Measurements from ENCODE around the gene TMEM144.

The TMEM144 gene

DNA sequence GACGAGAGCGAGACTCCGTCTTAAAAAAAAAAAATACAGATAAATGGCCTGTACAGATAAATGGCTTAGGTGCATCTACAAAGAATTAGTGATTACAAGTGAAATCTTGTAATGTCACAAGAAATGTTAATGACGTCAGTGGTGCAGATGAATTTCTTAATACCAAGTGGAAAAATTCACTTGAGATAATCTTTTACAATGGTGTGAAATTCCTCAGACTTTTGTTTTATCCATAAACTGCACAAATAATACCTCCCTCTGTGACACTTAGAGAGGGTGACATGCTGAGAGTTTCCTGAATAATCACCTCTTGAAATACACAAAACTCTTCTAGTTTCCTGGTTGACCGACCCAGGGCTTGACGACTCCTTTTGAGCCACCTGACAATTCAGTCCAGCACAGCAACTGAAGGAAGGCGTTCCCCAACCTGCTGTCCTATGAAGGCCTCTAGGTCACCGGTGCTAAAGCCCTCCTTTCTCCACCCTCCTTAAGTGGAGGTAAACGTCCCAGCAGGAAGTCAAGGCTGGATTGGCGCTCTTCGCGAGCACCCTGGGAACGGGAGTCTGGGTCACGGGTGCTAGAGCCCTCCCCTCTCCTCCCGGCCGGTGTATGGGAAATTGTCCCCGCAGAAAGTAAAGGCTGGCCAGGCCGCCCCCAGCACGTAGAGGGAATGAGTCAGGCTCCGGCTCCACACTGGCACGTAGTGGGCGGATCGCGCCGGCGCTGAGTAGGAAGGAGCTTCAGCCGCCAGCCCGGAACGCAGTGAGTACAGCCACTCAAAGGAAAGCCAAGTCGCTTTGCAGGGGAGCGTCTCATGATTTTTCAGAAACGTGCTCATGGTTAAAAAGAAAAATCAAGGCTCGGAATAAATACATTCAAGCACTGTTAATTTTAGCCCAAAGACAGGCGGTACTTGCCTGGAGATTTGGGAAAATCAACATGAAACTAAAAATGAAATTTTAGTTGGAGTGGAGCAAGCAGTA lies at the start of gene TMEM144:
TMEM144 (plus strand) TSS at position 662 of the 983 bp plus-strand sequence. CDS start 2,182 bp downstream, outside the sequence.
- peak; percentile 88 for DNase-seq (ENCODE audit: low read depth)

DNA sequence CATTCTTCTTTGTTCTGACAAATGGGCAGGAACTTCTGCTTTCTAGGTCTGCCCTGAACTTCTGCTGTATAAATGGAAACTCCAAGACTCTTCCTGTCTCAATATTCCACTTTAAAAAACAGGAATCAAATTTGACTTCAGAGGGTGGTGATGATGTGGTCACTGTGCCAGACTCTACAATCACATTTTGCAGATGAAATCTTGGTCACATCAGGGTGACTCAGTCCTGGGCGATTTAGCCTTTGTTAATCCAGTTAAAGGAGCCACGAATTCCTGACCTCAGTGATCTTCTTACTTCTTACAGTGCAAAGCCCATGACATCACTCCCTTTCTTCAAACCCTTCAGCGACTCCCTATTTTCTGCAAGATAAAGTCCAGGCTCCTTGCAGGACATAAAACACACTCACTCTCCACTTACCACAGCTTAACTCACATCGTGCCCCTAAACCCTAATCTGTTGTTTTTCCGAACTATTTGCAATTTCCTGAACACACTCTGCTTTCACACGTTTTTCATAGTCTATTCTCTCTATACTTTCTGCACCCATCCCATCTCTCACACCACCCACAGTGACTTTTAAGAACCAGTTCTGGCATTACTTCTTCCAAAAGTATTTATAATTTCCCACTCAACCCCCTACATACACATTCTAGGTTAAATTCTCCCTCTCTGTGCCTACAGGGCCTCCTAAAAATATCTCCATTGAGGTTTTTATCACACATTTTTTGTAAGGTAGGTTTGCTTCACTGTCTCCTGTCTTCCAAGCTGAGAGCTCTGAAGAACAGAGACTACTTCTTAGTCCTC lies 48.5 kb upstream of the TMEM144 start:
- peak; percentile 82 for DNase-seq (ENCODE audit: low read depth)

DNA sequence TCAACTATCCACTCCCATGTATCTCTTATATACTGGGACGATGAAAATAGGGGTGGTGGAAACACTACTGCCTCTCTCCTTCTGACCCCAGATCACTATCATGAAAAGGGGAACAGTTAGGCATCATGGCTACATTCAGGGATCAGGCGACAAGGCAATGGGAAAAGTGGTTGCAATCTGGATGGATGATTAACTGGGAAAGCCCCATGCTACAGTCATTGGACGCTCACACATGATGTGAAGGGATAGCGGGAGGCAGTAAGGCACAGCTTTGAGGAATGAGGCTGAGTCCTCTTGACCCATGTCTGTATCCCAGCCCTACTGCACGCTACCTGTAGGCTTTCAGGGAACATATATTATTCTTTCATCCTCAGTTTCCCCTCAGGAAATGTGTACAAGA lies 47.7 kb upstream of the TMEM144 start:
- no peak for DNase-seq (ENCODE audit: low read depth)

DNA sequence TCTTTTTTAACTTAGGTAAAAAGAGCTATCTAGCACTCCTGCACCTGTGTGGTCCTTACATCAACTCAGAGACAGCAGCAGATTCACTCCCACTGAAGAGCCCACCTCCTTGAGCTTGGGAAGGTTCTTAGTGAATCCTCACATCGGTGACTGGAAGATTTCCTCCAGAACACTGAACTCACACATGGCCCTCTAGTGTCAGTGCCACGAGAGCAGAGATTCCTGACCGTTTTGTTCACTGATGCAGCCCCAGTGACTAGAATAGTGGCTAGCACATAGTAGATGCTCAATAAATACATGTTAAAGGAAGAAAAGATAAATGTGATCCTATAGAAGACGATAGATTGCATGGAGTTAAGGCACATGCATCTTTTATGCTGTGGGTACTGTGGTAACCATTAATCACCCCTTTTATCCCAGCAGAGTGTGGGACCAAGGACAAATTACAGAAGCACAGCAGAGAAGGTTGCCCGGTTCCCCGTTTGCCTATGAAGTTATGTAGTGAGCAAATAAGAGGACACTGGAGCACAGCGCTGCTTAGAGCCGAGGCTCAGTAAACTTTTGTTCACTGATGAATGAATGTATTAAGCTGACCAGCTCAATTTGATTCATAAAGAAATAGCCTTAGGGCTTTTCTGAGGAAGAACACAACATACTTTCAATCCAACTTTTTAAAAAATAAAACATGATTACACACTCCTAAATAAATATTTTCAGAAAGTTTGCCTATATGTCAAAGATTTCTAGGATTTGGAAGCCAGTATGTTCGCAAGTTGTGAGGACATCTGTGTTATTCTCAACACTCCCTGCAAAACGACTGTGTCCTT lies 46.1 kb upstream of the TMEM144 start:
- DNase-seq (ENCODE audit: low read depth) = no peak

DNA sequence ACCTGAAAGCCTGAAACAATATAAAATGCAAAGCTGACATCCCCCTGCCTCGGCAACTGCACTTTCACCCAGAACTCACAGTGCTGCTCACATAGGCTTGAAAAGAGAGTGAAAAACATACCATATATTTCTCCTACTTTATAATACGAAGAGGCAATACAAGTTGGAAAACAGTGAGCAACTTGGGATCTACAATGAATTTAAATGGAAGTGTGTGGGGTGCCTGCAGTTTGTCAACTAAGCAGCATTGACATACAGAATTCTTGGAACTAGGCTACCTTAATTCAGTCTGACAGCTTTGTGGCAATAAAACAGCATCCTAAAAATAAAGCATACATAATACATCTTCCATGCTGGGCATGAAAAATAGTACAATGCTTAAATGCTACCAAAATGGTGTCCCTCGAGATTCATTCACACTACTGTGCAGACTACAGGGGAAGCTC lies 45.5 kb upstream of the TMEM144 start:
- DNase-seq (ENCODE audit: low read depth) = no peak

DNA sequence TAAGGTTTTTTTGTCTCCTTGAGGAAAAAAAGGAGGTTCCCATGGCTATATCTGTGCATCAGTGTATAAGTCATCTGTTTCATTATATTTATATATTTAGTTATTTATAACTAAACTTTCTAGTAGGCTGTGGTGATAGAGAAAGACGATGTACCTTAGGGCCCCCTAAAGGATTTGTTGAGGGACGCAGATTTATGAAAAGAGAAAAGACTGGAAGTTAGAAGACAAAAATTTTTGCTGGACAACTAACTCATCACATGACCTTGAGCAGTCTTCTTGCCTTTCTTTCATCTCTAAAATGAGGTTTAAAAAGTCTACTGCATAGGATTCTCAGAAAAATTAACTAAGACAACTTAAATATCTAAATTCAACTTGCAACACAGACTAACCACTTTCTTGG lies 43.6 kb upstream of the TMEM144 start:
- DNase-seq (ENCODE audit: low read depth) = no peak

DNA sequence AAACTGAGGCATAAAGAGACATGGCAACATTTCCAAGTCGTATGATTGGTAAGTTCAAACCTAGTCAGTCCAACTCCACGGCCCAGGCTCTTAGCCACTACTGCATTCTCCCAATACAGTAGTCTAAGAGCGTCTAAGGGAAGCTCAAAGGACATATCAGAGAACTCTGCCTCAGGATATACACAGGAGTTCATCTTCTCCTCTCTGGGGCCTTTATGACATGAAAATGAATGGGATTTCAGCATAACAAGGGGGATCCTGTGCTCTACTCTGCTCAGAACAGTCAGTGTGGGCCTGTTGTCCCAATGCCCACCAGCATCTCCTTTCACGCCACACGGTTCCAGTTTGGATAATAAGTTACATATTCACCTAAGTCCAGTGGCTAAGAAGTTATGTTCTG lies 41.7 kb upstream of the TMEM144 start:
- no peak for DNase-seq (ENCODE audit: low read depth)

DNA sequence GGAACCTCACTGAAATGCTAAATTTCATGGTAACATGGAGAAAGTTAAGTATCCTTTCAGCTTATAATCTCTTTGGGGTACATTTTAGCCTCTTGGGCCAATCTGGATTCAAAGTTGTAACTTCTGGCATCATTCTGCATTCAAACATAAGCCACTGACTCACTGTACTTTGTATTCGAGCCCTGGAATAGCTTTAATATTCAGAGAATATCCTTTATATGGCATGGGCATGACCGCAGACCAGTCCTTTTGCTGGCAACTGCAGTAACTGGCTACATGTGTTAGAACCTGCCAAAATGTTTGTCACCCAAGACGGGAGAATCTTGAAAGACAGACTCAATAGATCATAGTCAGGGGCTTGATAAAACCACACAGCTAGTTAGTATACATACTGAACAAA lies 40.8 kb upstream of the TMEM144 start:
- no peak for DNase-seq (ENCODE audit: low read depth)

DNA sequence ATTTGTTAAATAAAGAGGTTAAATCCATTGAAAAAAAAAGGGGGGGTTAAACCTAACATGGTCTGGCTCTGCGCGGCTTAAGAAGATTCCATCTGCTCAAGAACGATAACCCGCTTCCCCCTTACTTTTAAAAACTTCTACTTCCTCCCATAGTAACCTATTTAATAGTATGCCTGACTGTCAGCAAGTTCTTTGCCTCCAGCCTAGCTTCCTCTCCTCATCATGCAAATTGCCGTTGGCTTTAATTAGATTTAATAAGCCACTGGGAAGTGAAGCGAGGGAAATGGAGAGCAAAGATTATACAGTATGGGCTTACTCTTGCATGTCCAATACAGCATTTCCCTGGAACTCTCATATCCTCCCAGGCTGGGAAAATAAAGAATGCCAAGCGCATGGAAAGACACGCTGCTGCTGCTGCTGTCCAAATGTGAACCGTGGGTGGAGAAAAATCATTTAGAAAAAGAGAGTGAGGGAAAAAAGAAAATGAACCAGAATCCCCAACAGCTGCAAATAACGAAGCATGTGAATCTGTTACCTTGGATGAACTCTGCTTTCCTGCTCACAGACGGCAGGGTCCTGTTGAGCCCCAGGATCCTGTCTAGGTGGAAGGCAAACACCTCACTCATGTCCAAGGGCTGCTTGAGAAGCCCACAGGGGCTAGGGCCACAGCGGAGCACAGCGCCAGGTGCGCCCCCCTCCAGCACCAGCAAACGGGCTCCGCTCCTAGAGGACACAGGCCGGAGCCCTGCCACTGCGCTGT lies 40.2 kb upstream of the TMEM144 start:
- no peak for DNase-seq (ENCODE audit: low read depth)

DNA sequence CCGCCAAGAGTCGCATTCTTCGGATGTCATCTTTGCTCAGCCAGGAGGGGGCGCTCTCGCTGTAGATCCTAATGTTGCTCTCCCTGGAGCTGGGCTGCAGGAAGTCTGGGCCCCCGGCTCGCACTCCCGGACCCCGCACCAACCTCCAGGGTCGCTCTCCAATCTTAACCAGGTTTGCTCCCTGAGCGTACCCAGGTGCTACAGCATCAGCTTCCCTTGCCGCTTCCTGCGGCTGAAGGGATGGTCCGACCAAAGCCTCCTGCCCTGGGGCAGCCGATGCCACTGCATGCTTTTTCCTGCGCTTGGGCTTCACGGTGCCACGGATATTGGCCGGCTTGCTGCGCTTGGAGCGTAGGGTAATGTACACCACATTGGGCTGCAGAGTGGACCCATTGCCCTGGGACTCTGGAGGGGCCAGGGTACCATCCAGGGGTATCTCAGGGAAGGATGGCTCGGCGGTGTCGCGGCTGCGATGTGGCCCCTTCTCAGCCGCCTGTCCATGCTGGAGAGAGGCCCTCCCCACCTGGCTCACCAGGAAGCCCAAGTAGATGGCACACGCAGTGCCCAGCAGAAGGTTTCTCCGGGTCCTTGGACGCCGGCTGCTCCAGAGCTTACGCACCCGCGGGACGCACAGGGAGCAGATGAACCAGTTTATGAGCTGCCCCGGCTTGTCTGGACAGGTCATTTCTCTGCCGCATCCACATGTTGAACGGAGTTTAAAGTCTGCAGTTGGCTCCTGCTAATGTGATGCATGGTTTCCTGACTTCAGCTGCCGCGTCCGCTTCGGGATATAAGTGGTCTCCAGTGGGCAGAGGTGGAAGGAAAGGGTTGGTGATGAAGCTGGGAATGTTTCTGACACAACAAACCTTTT lies 39.4 kb upstream of the TMEM144 start:
- no peak for DNase-seq (ENCODE audit: low read depth)

DNA sequence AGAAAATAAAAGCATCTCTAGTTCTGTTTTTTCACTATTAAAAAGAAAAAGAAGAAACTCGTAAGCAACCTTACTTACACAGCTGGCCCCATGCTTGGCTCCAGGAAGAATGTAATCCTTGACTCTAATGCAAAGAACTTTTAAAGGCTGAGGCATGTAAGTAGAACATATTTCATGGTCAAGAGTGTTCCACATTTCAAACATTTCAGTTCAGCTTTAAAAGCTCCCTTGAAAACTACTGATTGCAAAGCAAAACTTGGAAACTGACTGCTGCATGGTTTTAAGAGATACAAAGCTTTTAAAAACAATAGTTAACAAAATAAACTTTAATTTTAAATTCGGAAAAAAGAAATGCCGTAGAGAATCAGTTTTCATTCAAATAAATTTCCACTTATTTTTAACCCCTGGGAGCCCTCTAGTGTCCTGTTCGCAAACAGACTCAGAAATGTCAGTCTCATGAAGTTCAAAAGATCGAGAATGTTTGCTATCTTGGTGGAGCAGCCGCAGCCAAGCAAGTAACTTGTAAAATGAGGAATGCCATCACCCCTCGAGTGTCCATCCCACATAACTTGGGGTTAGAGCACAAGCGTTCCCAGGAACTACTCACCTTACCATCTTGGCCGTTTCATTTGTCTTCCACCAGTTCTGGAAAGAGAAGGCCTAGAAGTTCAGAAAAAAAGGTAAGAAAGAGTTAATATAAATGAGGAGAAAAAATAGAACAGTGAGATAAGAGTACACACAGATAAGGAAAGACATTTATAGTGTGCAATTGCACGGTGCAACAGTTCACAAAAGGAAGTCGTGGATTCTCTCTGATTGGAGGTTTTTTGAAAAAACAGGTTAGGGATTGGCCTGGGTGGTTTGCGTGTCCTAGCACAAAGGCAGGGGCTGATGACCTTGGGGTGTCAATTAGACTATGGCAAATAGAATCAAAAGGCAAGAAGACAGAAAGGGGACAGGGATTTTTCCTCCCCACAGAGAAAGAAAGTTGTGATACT lies 37.7 kb upstream of the TMEM144 start, which contains the start of gene GASK1B:
GASK1B (minus strand) TSS at position 765 of the 998 bp plus-strand sequence. CDS start 1,650 bp downstream, outside the sequence.
- DNase-seq (ENCODE audit: low read depth) = peak; percentile 68

DNA sequence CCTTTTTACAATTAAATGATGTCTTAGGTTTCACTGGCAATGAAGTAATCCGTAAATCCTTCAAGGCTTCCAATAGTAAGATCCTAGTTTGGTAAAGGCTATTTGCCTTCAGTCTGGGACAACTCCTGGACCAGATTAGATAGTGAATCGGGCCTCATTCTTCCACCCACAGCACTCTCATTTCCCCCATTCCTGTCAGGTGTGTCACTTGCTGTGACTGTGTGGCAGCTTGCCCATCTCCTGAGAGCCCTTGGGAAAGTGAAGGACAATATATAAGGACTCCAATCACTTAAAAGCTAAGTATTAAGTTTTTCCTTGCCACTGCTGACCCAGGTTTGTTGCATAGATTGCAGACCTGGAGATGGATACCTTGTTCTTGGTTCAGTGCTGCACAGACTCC lies 34.2 kb upstream of the TMEM144 start:
- peak; percentile 51 for DNase-seq (ENCODE audit: low read depth)

DNA sequence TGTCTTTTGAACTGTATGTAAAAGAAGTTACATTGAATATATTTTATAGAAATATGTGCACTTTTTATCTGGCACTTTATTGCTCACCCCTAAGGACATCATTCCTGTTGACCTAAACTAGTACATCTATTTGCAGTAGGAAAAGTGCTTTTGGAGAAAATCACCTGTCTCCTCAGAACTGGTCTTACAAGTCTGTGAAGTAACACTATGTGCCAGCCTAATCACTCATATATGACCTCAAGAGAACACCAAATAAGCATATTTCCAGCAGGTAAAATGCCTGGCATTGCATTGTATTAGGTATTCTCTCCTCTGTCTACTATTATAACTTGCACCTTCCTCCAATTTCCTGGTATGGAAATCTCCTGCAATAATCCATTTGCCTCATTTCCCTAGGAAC lies 33.5 kb upstream of the TMEM144 start:
- DNase-seq (ENCODE audit: low read depth) = no peak

DNA sequence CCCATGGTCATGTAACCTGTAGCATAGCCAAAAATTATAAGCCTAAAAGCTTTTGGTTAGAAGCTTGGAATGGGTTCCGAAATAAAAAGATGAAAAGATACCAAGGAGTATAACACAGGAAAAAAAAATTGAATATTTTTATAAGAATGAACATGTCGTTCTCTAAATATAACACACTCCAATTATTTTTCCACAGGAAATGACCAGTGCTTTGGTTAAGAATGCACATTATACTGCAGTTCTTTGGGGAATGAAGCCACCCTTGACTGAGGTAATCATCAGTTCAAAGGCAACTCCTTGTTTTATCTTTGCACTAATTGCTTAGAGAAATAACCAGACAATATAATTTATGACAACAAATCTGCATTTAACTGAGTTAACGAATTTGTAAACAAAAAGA lies 30.8 kb upstream of the TMEM144 start:
- DNase-seq (ENCODE audit: low read depth) = no peak

DNA sequence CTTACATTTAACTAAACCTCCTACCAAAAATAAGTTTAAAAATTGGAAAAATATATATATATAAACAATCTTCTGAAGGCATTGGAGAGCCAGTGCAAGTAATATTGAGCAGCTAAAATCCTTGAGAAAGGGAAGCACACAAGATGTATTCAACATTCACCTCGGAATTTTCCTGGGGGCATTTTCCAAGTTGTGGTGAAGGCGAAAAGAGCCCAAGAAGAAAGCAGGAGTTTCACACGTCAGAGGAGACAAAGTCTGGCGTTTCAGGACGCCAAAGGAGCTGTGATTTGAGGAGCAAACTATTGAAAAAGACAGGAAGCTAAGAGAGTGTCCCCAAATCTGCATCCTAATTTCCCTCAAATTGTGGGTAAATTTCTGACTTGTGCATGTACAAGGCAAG lies 28.4 kb upstream of the TMEM144 start:
- DNase-seq (ENCODE audit: low read depth) = peak; percentile 7

DNA sequence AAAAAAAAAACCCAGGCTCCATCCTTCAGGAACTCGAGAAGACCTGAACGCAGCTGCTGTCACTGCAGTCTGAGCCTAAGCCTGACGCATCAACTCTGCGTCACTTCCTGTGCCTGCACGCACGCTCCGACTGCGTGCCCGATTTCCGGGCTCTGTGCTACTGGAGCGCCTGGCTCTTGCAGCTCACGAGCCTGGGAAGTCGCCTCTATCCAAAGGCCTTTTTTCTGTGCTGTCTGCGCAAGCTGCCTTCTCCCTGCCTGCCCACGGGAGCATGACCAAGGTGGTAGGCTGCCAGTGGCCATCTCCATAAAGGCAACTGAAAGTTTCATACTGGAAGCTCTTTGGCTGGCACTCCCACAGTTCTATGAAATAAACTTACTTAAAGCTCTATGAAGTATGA lies 27.6 kb upstream of the TMEM144 start:
- peak; percentile 19 for DNase-seq (ENCODE audit: low read depth)

DNA sequence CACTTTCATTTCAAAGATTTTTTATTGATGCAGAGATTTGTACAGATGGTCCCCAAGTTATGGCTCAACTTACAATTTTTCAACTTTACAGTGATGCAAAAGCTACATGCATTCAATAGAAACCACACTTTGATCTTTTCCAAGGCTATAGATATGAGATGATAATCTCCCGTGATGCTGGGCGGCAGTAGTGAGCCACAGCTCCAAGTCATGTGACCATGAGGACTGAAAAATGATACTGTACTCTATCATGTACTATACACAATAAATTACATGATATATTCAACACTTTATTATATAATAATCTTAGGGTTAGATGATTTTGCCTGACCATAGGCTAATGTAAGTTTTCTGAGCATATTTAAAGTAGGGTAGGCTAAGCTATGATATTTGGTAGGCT lies 23.5 kb upstream of the TMEM144 start:
- no peak for DNase-seq (ENCODE audit: low read depth)

DNA sequence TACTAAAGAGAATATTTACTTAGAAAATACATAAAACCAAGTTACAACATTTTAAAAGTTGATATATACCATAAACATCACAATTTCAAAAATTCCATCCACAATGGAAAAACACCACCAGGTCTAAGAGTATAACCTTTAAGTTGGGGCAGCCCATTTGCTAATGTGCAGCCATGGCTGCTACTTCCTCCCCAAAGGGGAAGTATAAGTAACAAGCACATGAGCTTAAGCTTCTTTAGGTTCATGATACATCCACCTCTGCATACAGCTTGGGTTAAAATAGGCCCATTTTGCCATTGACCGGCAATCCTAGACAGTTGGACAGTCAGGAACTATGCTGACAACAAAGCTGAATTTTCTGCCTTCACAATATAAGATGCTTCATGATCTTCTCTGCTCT lies 20.9 kb upstream of the TMEM144 start:
- DNase-seq (ENCODE audit: low read depth) = no peak

DNA sequence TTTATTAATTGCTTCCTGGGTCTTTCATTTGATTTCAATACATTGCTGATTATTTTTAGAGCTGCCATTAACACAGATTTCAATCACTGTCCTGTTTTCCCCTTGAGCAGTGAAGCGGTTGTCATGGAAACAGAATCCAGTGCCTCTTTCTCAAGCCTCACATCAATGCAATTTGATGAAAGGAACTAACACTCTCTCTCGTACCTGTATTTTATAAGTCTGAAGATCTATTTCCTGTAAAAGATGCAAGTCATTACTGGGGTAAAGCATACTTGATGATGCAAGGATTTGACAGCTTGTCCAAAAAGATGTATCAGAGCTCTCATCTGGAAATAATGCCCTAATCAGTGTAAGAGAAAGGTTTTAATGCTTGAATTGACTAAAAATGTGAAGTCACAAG lies 19.6 kb upstream of the TMEM144 start:
- DNase-seq (ENCODE audit: low read depth) = no peak
